Inferior parietal cortex (tissue), 1 donor: Measurements from ENCODE around the gene RHOT2.

Experiments used
- DNase-seq: peaks from one replicate; pipeline ENCODE4 v3.0.0-alpha.2; 2016; ENCODE audit errors: extremely low spot score

Gene RHOT2

DNA sequence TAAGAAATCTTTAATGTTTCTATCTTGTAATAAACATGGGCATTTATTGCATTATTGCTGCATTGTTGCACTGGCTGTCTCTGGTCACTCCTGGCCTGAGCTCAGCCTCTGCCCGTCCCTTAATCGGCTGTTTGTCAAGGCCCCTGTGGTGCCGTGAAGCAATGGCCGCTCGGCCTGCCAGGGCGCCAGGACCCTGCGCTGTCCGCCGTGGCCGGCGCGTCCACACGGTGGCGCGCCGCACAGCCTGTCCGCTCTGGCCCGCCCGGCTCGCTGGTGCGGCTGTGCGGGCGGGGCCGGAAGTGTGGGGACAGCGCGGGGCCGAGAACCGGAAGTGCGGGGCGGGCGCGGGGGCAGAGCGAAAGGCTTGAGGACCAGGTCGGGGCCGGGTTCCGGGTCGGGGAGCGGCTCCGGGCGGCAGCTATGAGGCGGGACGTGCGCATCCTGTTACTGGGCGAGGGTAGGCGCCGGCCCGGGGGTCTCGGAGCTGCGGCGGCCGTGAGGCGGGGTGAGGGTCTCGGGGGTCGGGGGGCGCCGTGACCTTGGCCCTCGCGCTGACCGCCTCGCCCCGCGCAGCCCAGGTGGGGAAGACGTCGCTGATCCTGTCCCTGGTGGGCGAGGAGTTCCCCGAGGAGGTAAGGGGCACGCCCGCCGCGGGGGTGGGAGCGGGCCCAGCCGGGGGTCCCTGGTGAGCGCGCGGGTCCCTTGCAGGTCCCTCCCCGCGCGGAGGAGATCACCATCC lies at the start of gene RHOT2:
RHOT2 (plus strand) TSS at position 353 of the 739 bp plus-strand sequence; CDS start at position 421, 68 bp downstream.
- peak; percentile 91 for DNase-seq

DNA sequence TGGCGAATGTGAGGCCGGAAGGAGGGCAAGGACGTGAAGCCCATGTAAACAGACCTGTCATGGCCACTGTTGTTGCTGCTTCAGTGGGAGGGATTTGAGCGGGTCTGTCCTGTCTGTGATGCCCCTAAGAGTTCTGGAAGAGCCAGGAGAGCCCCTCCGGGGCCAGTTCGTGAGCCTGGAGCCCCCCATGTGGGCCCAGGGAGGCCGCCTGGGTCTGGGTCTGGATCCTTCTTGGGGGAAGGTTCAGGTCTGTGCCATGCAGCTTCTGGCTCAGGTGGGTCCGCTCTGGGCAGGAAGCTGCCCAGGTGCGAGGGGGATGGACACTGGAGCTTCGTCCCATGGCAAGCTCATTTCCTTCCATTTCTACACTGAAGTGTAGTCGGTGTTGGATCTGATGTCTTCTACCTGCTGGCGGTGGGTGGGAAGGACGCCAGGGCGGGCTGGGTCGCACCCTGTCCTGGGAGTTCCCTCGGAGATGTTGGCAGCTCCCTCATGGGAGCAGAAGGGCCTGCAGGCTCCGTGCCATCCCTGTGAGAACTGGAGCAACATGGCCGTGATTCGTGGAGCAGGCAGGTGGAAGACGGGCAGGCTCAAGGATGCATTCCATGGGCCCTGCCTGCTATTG lies 48.3 kb upstream of the RHOT2 start:
- DNase-seq, result no peak

DNA sequence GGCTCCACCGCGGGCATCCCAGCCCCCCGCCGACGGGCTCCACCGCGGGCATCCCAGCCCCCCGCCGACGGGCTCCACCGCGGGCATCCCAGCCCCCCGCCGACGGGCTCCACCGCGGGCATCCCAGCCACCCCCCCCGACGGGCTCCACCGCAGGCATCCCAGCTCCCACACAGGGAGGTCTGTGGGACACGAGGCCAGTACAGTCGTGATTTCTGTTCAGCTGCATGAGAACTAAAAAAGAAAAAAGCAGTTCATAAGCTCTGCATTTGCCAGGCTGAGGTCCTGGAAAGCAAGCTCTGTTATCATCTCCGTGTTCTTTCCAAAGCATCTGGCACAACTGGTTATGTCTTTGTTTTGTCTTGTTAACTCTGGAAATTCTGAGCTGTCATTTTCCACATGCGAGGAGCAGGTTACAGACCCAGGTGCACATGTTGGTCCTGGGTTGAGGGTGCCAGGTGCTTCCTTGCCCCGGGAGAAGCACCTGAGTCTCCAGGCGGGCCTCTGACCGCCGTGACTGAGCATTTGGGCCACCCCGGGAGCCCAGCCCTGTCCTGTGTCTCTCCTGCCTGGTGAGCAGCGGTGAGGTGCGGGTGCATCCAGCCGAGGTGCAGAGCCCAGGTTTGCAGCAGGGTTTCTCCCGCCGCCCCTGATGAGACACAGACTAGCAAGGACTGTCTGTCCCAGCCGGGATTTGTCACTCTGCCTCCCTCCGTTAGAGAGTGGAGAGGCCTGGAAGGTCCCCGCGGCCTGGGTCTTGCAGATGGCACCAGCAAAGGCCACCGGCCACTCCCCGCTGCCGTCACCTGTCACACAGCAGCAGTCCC lies 47.0 kb upstream of the RHOT2 start:
- no peak for DNase-seq

DNA sequence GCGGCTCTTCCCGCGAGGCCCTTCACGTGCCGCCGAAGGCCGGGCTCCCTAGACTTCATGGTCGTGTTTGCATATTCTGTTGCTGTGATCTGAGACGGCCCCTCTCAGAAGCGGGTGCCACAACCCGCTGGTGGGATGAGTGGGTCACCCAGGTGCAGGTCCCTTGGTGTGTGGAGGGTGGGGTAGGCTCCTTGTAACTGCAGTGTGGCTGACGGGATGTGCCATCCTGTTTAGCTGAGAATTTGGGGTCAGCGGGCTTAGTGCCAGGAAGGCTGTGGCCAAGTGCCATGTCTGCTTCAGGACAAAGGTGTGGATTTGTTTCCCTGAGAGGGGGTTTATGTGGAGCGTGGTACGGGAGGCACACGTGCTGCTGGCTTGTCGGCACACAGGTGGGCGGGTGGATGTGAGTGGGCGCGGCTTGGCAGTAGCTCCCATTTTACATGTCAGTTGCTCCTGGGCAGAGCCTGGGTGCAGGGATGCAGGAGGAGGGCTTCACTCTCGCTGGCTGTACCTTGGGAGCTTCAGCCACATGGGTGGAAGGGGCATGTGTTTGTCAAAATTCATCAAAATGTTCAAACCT lies 46.3 kb upstream of the RHOT2 start:
- DNase-seq, result no peak

- DNase-seq, result no peak
Observed at GRCh38 chr16:622920-623280, 45.0 kb upstream of the RHOT2 start.

DNA sequence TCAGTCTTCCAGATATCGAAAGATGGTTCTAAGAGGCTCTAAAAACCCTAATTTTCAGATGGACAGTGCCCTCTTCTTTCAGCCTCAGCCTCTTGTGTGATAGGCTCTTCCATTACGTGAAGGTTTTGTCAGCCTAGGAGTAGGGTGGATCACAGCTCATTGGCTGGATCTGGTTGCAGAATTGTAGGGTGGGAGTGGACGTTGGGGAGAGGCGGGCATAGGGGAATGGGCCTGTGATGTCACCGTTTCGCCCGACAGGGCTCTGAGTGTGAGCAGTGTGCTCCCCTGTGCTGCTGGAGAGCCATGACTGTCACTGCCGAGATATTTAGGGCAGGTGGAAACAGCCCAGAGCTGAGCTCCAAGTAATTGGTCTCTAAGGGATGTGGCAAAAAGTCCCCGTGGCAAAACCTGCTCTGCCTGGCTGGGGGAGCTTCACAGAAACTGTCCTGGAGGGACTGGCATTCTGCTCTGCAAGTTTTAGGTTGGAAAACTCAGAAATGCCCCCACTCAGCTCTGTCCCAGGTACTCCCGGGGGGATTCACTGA lies 43.3 kb upstream of the RHOT2 start:
- DNase-seq, result no peak

- DNase-seq, result no peak
Observed at GRCh38 chr16:625117-625976, 42.6 kb upstream of the RHOT2 start.

DNA sequence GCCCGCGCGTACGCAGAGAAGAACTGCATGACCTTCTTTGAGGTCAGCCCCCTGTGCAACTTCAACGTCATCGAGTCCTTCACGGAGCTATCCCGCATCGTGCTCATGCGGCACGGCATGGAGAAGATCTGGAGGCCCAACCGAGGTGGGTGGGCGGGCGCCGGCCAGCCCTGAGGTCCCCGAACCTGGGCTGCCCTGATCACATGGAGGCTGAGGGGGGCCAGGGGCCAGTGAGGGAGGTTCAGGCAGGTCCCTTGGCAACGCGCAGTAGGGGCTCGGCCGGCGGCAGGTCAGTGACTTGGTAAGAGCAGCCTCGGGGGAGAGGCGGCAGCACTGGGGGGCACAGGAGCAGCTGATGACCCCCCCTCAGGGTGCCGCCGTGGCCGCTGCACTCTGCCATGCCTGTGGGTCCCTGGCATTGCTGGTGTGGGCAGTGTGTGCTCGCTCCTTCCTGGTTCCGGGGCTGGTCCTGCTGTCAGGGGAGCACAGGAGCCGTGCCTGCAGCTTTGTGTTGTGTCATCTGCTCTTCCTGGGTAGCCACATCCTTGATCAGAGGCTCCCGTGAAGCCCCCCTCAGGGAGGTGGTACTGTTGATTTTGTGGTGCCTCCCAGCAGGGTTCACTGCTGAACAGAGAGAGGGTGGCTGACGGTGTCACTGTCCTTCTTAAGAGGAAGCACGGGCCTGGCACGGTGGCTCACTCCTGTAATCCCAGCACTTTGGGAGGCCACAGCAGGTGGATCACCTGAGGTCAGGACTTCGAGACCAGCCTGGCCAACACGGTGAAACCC lies 41.8 kb upstream of the RHOT2 start:
- no peak for DNase-seq

DNA sequence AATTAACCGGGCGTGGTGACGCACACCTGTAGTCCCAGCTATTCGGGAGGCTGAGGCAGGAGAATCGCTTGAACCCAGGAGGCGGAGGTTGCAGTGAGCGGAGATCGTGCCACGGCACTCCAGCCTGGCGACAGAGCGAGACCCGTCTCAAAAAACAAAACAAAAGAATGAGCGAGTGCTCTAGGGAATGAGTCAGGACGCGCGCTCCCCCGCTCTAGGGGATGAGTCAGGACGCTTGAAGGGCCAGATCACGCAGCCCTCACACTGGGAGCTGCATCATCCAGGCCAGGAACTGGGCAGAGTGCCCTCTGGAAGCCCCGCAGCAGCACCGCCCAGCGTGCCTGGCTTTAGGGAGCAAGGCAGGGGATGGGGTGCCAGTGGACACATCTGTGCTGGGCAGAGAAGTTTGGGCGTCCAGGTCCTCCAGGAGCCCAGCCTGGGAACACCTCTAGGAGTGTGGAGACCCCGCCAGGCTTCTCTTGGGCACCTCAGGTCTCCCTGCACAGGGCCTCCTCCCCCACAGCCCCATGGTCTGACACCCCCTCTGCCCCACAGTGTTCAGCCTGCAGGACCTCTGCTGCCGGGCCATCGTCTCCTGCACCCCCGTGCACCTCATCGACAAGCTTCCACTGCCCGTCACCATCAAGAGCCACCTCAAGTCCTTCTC lies 41.0 kb upstream of the RHOT2 start:
- peak; percentile 51 for DNase-seq

- no peak for DNase-seq
Observed at GRCh38 chr16:627454-628239, 40.3 kb upstream of the RHOT2 start.

GRCh38 chr16:628321-629061 lies 39.4 kb upstream of the RHOT2 start:
- DNase-seq, result no peak

DNA sequence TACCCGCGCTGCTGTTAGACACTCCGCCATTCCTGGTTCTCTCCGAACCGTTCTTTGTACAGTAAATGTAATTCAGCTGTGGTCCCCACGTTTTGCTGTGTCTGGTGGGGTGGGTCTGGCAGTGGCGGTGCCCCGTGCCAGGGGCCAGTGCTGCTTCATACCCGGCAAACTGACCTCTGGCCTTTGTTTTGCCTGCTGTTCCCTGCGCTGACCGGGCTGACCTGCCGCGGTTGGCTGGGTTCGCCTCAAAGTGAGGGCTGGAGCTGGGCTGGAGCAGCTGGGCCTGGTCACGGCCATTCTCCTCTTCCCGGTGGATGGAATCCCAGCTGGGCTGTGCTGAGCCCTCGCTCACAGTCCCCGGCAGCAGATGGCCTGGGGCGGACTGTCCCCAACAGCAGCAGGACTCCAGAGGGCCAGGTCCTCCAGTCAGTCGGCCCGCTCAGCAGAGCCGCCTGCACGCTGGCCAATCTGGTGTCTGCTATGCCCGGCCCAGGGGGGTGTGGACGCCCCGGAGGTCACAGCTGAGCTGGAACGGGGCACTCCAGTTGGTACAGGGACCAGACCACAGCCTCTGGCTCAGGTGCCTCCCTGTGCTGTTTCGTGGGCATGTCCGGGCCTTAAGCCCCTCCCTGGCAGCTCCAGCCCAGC lies 38.6 kb upstream of the RHOT2 start:
- no peak for DNase-seq

DNA sequence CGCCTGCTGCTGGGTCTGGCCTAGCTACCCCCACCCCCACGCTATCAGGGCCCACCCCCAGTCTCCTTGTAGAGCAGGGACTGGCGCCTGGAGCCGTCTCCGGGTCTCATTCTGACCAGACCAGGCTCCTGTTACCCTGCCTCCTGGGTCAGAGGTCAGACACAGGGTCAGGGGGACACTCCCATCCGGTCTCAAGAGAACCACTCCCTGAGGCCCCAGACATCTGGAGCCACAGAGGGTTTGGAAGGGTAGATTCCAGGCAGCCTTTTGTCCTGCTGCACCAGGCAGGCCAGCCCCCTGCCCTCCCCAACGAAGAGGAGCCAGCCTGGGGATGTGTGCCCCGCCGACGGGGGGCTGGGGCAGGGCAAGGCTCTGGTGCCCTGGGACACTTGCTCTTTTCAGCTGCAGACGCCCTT lies 38.1 kb upstream of the RHOT2 start:
- DNase-seq, result no peak

GRCh38 chr16:630249-630814 lies 37.6 kb upstream of the RHOT2 start:
- DNase-seq, result no peak

DNA sequence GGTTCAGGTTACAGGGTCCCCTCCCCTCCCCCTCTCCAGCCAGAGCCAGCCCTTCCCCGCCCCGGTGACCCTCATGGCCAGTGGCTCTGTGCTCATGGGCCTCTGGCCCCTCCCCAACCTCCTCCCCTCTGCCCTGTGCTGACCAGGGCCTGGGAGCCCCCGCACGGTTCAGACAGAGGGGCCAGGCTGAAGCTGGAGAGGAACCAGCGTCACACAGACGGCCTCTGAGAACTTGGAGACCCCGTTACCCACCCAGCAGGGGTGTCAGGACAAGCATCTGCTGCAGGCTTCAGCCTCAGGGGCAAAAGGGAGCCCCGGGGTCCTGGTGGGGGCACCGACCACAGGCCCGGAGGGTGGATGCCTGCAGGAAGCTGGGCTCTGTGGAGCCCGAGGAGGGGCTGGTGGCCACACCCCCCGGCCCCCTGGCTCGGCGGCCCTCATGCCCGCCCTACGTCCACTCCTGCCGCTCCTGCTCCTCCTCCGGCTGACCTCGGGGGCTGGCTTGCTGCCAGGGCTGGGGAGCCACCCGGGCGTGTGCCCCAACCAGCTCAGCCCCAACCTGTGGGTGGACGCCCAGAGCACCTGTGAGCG lies 37.0 kb upstream of the RHOT2 start, which contains the start of gene WFIKKN1:
WFIKKN1 (plus strand) TSS at position 171 of the 591 bp plus-strand sequence; CDS start at position 440, 269 bp downstream.
- DNase-seq, result no peak

DNA sequence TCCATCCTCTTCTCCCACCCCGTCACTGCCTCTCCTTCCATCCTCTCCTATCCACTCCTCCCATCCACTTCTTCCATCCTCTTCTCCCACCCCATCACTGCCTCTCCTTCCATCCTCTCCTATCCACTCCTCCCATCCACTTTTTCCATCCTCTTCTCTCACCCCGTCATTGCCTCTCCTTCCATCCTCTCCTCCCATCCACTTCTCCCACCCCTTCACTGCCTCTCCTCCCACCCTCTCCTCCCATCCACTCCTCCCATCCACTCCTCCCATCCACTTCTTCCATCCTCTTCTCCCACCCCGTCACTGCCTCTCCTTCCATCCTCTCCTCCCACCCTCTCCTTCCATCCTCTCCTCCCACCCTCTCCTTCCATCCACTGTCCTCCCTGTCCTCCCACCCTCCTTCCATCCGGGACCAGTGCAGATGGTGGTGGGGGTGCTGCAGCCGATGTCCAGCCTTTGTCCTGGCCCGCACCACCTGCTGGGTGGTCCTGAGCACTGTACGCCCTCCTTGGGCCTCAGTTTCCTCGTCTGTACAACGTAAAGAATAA lies 36.0 kb upstream of the RHOT2 start:
- DNase-seq, result no peak
